Upper lobe of left lung (tissue), 6 donors: ENCODE results near the gene MTCH1. TPM values are rescaled to one million over a fixed set of nuclear protein-coding genes. Genes with fewer than 3 reads are reported as not detected.

Experiments used
- ATAC-seq, 2 donors: fragments of 200-7000 bp; cut with Tn5 transposase; one replicate each; pipeline ENCODE4 v1.9.1; 2022; ENCODE audit warnings: mild to moderate bottlenecking in 2 of 2, moderate library complexity in 2 of 2; ENCODE audit not compliant: low FRiP score in 2 of 2
- DNase-seq, 2 donors: peaks; one replicate each; pipeline ENCODE4 v3.0.0-alpha.2; 2019 to 2020
- H3K27ac ChIP-seq, 4 donors: fragments of 200-600 bp; sonication (generic); one replicate each; pipeline ENCODE4 v1.5.1; 2016 to 2019
- H3K27me3 ChIP-seq, 4 donors: fragments of 200-600 bp; sonication (generic); one replicate each; pipeline ENCODE4 v1.5.1; 2017 to 2019
- H3K36me3 ChIP-seq, 4 donors: fragments of 200-600 bp; sonication (generic); one replicate each; pipeline ENCODE4 v1.5.1; 2016 to 2019
- H3K4me1 ChIP-seq, 4 donors: fragments of 200-600 bp; sonication (generic); one replicate each; pipeline ENCODE4 v1.5.1; 2018 to 2019
- H3K4me3 ChIP-seq, 4 donors: fragments of 200-600 bp; sonication (generic); one replicate each; pipeline ENCODE4 v1.5.1; 2017 to 2019; ENCODE audit warnings: mild to moderate bottlenecking in 2 of 4, moderate library complexity in 1 of 4
- H3K9me3 ChIP-seq, 4 donors: fragments of 200-600 bp; sonication (generic); one replicate each; pipeline ENCODE4 v1.5.1; 2018 to 2019
- CTCF ChIP-seq, 6 experiments: fragments of 450-650 bp in 4 of 6; fragments of 200-600 bp in 2 of 6; sonication (generic) in 2 of 6; IDR thresholded peaks; one replicate each; pipeline ENCODE4 v1.5.1; 2016 to 2019; ENCODE audit warnings: antibody characterized with exemption in 6 of 6
- EP300 ChIP-seq, 4 donors: sonication (generic); formaldehyde crosslinking; IDR thresholded peaks; one replicate each; pipeline ENCODE4 v1.5.1; 2017; ENCODE audit warnings: antibody characterized with exemption in 4 of 4, control low read depth in 2 of 4
- POLR2A ChIP-seq, 4 donors: fragments of 450-650 bp; IDR thresholded peaks; one replicate each; pipeline ENCODE4 v1.5.1; 2016 to 2017; ENCODE audit warnings: antibody characterized with exemption in 4 of 4, mild to moderate bottlenecking in 2 of 4
- POLR2AphosphoS5 ChIP-seq, 2 donors: sonication (generic); formaldehyde crosslinking; IDR thresholded peaks; one replicate each; pipeline ENCODE4 v1.5.1; 2017; ENCODE audit warnings: antibody characterized with exemption in 2 of 2
- WGBS, 2 donors: methylation state at CpG; one replicate each; pipeline ENCODE4 v1.1.5; 2017 to 2018; 5-methylcytosine and 5-hydroxymethylcytosine counted together
- total RNA-seq, 6 donors: library from RNA; depleted of rRNA in 4 of 6; stranded (reverse); fragments of >200 nt in 4 of 6; gene quantifications; one replicate each; pipeline versions ENCODE4 v1.1.0 to v1.2.1, GENCODE V29; 2016 to 2021
- donor health status: DM: no; HTN: no; CAD: no; lungs with moderate emphysema.
- donor health status: DM: no; HTN: yes; CAD: no; lungs with severe emphysema.

MTCH1 gene
- total RNA-seq, 6 donors from 2014 or later, result 184 to 283 (median 219) TPM

GRCh38 chr6:37025621-37026466 is 39.8 kb upstream of the MTCH1 start:
- no peak for DNase-seq
- no peak overlapping the region for H3K27ac ChIP-seq

DNA sequence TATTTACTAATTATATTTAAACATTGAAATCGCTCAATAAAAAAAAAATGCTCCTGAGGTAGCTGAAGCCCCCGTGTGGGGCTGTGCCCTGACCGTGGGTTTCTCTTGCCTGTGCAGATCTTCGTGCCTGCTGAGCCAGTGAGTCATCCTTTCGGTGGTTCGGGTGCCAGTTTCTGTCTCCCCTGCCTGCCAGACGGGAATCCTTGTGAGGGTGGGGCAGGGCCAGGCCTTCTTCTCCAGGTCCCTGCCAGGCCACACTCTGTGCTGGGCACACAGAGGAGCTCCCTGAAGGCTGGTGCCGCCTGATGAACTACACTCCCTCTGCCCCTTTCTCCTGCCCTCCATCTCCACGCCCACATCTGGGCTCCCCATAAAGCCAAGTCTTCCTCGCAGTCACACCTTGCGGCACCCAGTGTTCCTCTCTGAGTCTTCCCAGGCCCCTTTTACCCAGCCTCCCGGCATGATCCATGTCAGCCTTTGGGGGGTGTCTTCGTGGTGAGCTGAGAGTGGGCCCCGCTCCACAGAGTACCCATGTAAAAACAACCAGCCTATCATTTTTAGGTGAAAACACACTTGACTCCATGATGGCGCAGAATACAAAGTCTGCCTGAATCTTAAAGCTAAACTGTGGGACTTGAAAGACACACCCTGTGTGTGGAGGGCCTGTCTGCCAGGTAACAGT is 38.8 kb upstream of the MTCH1 start:
- peaks cover 0 to 5% (median 2%) of the 10 kb centered on the region in 4 donors for H3K36me3 ChIP-seq
- no peak for ATAC-seq
- H3K4me1 ChIP-seq, result peaks cover 0 to 4% (median 3%) of the 10 kb centered on the region in 4 donors
- H3K27me3 ChIP-seq, result no peaks in the 10 kb centered on the region
- DNase-seq, result peak in 1 of 2 donors; percentile 53
- WGBS, 2 donors, result 72 to 79% methylated on average over 15 of the region's 15 CpGs
- no peak overlapping the region for H3K27ac ChIP-seq
- H3K9me3 ChIP-seq, result no peaks in the 10 kb centered on the region
- H3K4me3 ChIP-seq, result no peak overlapping the region
- TF ChIP-seq EP300 (IDR thresholded peaks at IDR 0.05) (no peak), CTCF (IDR thresholded peaks at IDR 0.05) (no peak), POLR2A (IDR thresholded peaks at IDR 0.05) (no peak), POLR2AphosphoS5 (IDR thresholded peaks at IDR 0.05) (no peak)

More at GRCh38 chr6:37025621-37026466, 39.8 kb upstream of the MTCH1 start:
- 88 to 92% methylated on average over 23 to 24 of the region's 24 CpGs for WGBS, 2 donors
- Histone ChIP-seq H3K4me3 (no peak overlapping the region), H3K27me3 (no peaks in the 10 kb centered on the region), H3K4me1 (peaks cover 0 to 5% (median 3%) of the 10 kb centered on the region in 4 donors), H3K36me3 (peaks cover 0 to 5% (median 2%) of the 10 kb centered on the region in 4 donors), H3K9me3 (no peaks in the 10 kb centered on the region)
- ATAC-seq, result no peak
- no peak for TF ChIP-seq POLR2A (IDR thresholded peaks at IDR 0.05)
- no peak for TF ChIP-seq EP300 (IDR thresholded peaks at IDR 0.05)
- TF ChIP-seq POLR2AphosphoS5 (IDR thresholded peaks at IDR 0.05), result no peak
- TF ChIP-seq CTCF (IDR thresholded peaks at IDR 0.05), result no peak

DNA sequence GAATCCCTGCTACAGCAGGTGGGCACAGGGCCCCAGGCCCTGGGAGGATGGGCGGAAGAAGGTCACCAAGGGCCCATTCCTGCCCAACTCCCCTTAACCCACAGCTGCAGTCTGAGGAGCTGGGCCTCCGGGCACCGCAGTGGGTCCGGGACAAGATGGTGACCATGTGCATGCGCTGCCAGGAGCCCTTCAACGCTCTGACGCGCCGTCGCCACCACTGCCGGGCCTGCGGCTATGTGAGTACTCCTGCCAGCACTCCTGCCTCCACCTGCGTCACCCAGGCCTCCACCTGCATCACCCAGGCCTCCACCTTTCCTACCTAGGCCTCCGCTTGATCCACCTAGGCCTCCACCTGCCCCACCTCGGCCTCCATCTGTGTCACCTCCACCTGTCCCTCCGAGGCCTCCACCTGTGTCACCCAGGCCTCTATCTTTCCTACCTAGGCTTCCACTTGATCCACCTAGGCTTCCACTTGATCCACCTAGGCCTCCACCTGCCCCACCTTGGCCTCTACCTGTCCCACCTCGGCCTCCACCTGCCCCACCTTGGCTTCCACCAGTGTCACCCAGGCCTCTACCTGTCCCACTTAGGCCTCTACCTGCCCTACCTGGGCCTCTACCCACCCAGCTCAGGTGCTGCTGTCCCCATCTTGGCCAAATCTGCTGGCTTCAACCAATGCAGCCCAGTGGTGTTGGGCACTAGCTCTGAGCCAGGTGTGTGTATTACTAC is 36.3 kb upstream of the MTCH1 start:
- WGBS, 2 donors, result 94 to 95% methylated on average over 11 to 15 of the region's 17 CpGs
- H3K36me3 ChIP-seq, result peaks cover 0 to 5% (median 0%) of the 10 kb centered on the region in 4 donors
- DNase-seq, result peak in 1 of 2 donors; percentile 82
- peaks cover 3 to 17% (median 10%) of the 10 kb centered on the region in 4 donors for H3K4me1 ChIP-seq
- TF ChIP-seq CTCF (IDR thresholded peaks at IDR 0.05), result no peak
- TF ChIP-seq POLR2AphosphoS5 (IDR thresholded peaks at IDR 0.05), result no peak
- TF ChIP-seq EP300 (IDR thresholded peaks at IDR 0.05), result no peak
- no peak for TF ChIP-seq POLR2A (IDR thresholded peaks at IDR 0.05)
- no peaks in the 10 kb centered on the region for H3K9me3 ChIP-seq
- no peak overlapping the region for H3K27ac ChIP-seq
- no peak overlapping the region for H3K4me3 ChIP-seq
- no peaks in the 10 kb centered on the region for H3K27me3 ChIP-seq
- no peak for ATAC-seq

GRCh38 chr6:37021356-37022129 is 35.5 kb upstream of the MTCH1 start:
- no peak for TF ChIP-seq POLR2A (IDR thresholded peaks at IDR 0.05)
- TF ChIP-seq CTCF (IDR thresholded peaks at IDR 0.05), result peak in 1 of 6 experiments; percentile 12
- no peak for TF ChIP-seq POLR2AphosphoS5 (IDR thresholded peaks at IDR 0.05)
- TF ChIP-seq EP300 (IDR thresholded peaks at IDR 0.05), result no peak
- ATAC-seq (no peak), DNase-seq (no peak)
- Histone ChIP-seq H3K27me3 (no peaks in the 10 kb centered on the region), H3K36me3 (peaks cover 0 to 5% (median 0%) of the 10 kb centered on the region in 4 donors), H3K4me3 (no peak overlapping the region), H3K4me1 (peaks cover 3 to 17% (median 10%) of the 10 kb centered on the region in 4 donors), H3K27ac (no peak overlapping the region), H3K9me3 (no peaks in the 10 kb centered on the region)
- 72 to 77% methylated on average over 11 to 14 of the region's 14 CpGs for WGBS, 2 donors
